HG02759 (cell line): ENCODE data around the gene GYG2.
"Not testable (repeated sequence)": the region's sequence is repeated elsewhere in the genome, so short reads cannot be mapped to it uniquely, and the experiment has no call there.

Experiments
- ATAC-seq: cut with Tn5 transposase; IDR thresholded peaks from one replicate; pipeline ENCODE4 v1.9.1; 2021; ENCODE audit warnings: mild to moderate bottlenecking, moderate library complexity; ENCODE audit not compliant: unreplicated experiment

GYG2 gene

GRCh38 chrX:2867206-2867605, 38.5 kb downstream of the GYG2 start:
- no peak for ATAC-seq

GRCh38 chrX:2870650-2871049, 41.9 kb downstream of the GYG2 start:
- ATAC-seq: no peak

GRCh38 chrX:2871831-2872230, 43.1 kb downstream of the GYG2 start:
- no peak for ATAC-seq

- ATAC-seq: no peak
Observed at GRCh38 chrX:2872671-2873277, 44.0 kb downstream of the GYG2 start.

- no peak for ATAC-seq
Observed at GRCh38 chrX:2874222-2875135, 45.7 kb downstream of the GYG2 start.

- ATAC-seq: no peak
Observed at GRCh38 chrX:2875136-2875481, 46.4 kb downstream of the GYG2 start.

GRCh38 chrX:2875798-2876399, 47.2 kb downstream of the GYG2 start:
- no peak for ATAC-seq

GRCh38 chrX:2878563-2878962, 49.8 kb downstream of the GYG2 start:
- ATAC-seq: no peak

- no peak for ATAC-seq
Observed at GRCh38 chrX:2879670-2880069, 50.9 kb downstream of the GYG2 start.

- ATAC-seq: no peak
Observed at GRCh38 chrX:2883770-2884169, 55.0 kb downstream of the GYG2 start.

- ATAC-seq: no peak
Observed at GRCh38 chrX:2888309-2888708, 59.6 kb downstream of the GYG2 start.

- ATAC-seq: no peak
Observed at GRCh38 chrX:2889045-2889605, 60.4 kb downstream of the GYG2 start.

- ATAC-seq: not testable (repeated sequence)
Observed at GRCh38 chrX:2889706-2890490, 61.2 kb downstream of the GYG2 start.

- not testable (repeated sequence) for ATAC-seq
Observed at GRCh38 chrX:2890536-2891460, 62.1 kb downstream of the GYG2 start.

GRCh38 chrX:2892816-2893215, 64.1 kb downstream of the GYG2 start:
- no peak for ATAC-seq

- ATAC-seq: no peak
Observed at GRCh38 chrX:2894885-2895292, 66.2 kb downstream of the GYG2 start.

- ATAC-seq: no peak
Observed at GRCh38 chrX:2897311-2897689, 68.6 kb downstream of the GYG2 start.

- ATAC-seq: peak; percentile 52
Observed at GRCh38 chrX:2897690-2898623, 69.2 kb downstream of the GYG2 start.
